OCI-M2 (cell line): ENCODE results near the gene ACVR1C.

Experiments
- DNase-seq: peaks from one replicate; lab custom pipeline; 2025; ENCODE audit not compliant: unreplicated experiment; lab: John Stamatoyannopoulos, UW

The ACVR1C gene

DNA sequence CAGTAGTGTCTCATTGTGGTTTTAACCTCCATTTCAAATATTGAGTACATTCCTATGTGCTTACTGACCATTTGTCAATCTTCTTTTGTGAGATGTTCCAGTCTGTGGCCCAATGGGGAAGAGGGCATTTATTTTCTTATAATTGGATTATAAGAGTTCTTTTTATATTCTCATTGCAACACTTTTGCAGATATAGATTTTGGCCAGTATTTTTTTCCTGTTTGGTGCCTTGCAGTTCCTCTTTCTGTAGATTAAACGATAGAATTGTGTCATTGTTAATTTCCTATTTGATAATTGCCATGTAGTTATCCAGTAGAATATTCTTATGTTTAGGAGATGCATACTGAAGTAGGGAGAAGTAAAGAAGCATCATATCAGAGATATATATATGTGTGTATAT is 128.3 kb downstream of the ACVR1C start:
- no peak for DNase-seq

DNA sequence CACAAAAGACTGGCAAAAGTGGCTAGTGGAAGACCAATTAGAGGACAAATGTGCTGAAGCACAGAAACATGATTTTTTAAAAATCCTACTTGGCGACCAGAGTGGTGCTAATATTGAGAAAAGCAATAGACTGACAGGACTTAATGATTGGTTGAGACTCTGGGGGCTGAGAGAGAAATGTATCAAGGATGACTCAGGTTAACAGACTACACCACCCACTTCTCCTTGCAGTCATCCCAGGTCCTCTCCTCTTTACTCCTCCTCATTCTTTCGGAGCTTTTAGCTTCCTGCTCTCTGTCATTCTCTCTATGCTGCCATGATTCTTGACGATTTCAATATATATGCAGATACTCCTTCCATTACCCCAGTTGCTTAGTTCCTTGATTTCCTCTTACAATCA is 130.2 kb downstream of the ACVR1C start:
- DNase-seq: no peak

DNA sequence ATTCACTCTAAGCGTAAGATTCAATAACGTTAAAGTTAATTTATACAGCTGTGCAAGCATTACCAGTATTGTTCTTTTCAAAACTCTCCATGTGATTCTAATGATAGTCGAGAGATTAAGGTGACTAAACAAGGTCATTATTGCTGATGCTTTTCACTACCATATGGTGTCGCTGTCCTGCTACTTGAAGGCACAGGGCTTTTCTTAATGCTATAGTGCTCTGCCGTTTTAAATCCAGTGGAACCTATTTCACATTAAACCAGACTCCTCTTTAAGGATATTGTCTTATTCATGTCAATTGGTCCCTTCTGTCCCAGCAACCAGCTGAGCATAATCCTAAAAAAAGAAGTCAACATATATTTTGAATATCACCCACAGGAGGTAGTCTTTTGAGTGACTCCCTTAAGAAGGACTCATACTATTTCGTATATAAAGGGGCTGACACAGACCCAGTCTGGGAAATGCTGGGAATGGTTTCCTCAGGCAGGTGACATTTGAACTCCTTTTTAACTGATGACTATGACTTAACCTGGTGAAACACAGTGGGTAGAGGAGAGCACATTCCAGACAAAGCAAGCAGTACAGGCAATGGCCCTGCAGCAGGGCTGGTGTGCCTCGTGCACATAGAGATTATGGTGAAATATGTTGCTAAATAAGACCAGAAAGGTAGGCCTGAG is 130.9 kb downstream of the ACVR1C start:
- no peak for DNase-seq

DNA sequence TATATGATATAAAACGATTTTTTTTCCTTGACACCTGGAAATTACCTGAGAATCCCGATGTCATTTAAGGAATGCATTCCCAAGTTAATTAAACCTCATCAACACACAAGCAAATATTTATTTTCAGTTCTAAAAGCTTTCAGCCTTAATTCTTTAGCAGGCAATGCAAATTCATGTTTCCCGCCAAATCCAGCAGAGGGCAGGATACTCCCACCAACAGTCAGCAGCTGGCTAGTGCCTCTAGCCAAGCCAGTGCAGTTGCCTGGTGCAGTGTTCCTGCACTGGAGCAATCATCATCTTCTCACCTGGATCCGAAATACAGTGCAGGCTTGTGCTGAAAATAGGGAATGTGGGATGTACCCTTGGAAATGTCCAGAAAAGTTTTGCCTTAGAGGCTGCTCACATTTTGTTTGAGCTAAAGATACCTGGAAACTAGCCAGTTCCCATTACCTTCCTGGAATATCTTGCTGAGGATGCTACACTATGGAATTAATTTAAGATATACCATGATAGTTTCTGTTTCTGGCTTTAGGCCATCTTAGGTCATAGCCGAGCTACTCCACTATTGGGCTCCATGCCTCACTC is 136.4 kb downstream of the ACVR1C start:
- no peak for DNase-seq

DNA sequence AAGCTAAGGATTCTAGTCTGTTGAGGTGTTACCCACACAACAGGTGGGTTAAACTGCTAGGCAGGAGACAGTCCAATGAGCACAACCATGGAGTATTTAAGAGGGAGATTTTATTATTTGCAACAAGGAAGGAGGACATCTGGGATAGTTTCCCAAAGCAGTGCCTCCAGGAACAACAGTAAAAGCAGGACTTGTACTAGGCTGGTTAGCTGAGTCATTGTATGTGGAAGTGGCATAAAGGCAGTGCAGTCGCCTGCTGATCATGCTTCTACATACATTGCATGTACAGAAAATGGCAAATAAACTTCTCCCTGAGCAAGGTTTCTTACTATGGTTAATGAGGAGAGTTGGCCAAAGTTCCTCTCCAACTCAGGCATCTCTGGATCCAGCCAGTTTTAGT is 138.7 kb downstream of the ACVR1C start:
- DNase-seq: no peak

DNA sequence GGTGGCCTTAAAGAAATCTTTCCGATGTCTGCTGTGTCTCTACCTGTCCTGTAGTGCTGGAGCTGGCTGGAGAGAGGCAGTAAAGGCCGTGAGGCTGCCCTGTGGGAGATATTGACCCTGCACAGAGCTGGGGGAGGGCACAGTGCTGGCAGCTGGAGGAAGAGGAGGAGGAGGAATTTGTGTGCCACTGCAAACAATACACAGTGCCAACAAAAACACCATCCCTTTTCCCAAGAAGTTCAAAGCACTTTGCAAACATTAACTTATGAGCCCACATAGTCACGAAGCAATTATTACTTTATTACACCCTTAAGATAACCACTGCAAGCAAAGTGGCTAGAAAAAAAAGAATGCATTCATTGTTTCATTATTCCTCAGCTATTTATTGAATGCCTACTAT is 139.8 kb downstream of the ACVR1C start:
- DNase-seq: no peak

DNA sequence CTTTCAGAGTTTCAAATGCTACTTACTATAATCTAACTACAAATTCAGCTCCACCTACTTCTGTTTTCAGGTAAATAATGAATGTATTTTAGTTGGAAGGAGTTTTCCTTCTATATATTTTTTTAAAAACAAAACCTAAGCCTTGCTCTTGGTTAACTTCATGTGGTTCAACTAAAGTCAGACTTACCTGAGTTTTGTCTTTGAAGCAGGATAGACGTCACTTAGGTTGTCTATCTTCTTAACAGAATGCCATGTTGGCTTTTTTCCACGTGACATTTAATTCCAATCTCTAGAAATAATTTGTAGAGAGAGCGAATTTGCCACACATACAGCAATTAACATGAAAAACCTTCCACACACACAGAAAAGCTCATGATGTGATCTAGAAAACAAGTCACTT is 140.9 kb downstream of the ACVR1C start:
- no peak for DNase-seq

DNA sequence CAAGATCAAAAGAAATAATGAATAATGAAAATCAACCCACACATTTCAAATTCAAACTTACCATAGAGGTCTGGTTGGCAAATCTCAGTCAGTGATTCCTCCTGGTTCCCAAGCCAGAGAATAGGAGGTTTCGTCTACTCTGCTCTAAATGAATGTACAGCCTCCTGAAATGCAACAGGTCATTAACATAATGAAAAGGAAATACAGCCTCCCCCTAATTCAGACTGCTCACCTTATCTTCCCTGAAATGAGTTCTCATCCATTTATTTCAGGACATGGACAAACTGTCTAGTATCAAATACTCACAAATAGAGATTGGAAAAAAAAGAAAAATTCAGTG is 141.4 kb downstream of the ACVR1C start:
- DNase-seq: no peak

DNA sequence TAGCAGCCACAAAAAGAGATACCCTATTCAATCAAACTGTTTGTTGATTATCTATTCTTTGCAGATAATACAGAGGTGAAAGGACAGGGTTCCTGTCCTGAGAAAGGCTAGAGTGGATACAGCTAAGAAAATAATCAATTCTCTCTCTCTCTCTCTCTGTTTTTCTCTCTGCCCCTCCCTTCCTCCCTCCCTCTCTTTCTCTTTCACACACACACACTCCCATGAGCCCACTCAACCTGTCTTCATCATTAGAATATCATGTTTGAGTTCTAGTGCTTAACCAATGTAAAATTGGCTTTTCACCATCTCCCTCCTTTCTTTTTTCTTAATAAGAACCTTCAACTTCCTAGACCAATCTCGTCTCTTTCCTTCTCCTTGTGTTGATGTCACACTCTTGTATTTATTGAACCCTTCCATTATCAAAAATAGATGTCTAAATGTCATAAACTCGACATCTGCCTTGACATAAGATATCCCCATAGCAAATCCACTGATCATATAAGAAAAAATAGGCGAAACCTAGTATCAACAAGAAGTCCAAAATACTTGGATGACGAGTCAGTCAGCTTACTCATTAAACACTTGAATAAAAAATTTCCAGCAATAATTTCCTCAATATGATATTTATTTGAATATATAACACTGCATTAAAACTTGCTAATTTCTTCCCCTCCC is 141.9 kb downstream of the ACVR1C start:
- DNase-seq: no peak

DNA sequence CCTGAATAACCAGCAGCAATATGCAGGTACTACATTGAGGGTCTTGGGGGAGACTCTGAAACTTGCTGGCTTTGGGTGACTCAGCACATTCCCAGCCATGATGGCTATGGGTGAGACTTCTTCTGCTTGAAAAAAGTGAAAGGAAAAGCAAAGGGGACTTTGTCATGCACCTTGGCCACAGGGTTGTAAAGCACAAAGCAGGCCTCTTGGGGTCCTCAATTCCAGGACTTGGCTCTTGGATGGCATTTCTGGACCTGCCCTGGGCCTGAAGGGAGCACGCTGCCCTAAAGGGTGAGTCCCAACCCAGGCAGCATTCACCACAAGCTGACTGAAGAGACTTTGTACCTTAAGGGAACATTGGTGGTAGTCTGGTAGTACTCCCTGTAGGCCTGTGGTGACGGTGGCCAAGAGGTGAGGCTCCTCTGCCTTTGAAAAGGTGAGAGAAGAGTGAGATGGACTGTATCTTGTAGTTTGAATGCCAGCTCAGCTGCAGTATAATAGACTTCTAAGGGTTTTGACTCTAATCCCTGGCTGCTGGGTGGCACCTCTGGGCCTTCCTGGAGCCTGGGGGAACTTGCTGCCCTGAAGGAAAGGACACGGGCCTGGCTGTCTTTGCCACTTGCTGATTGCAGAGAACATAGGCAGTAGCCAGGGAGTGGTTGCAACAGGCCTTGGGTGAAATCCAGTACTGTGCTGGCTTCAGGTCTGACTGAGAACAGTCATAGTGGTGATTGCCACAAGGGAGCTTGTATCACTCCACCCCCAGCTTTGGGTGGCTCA is 148.3 kb downstream of the ACVR1C start:
- no peak for DNase-seq

DNA sequence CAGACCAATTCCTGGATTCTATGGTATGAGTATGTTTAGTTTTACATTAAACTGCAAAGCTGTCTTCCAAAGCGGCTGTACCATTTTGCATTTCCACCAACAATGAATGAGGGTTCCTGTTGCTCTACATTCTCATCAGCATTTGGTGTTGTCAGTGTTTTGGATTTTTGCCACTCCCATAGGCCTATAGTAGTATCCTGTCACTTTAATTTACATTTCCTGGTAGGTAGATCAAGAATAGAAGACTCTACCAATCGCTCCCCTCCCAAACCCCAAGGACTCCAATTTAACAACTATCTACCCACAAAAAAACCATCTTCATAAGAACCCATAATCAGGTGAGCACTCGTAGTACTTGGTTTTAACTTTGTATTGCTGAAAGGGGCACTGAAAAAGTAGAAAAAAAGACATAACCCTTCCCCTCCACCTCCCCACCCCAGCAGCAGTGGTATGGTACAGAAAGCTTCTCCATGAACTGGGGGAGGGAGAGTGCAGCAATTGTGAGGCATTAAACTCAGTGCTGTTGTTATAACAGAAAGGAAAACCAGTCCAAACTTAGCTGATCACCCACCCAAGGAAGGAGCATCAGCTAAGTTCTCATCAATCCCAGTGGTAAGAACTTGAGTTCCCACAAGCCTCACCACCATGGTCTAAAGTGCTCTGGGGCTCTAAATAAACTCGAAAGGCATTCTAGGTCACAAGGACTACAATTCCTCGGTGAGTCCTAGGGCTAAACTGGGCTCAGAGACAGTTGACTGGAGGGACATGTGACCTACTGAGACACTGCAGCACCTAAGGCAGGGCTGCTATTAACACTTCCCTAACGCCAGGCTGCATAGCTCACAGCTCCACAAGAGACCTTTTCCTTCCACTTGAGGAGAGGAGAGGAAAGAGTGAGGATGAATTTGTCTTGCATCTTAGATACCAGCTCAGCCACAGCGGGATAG is 149.3 kb downstream of the ACVR1C start:
- DNase-seq: no peak

DNA sequence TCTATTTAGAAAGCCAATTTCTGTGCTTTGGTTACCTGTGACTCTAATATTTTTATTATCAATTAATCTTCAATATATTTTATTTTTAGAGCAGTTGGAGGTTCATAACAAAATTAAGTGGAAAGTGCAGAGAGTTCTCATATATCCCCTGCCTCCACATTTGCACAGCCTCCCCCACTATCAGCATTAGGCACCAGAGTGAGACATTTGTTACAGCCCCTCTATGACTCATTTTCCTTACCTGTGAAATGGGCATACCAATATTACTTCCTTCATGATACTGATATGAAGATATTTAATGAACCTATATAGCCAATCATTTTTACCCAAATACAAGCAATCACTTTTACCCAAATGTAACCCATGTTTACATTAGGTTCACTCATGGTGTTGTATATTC is 150.7 kb downstream of the ACVR1C start:
- no peak for DNase-seq

DNA sequence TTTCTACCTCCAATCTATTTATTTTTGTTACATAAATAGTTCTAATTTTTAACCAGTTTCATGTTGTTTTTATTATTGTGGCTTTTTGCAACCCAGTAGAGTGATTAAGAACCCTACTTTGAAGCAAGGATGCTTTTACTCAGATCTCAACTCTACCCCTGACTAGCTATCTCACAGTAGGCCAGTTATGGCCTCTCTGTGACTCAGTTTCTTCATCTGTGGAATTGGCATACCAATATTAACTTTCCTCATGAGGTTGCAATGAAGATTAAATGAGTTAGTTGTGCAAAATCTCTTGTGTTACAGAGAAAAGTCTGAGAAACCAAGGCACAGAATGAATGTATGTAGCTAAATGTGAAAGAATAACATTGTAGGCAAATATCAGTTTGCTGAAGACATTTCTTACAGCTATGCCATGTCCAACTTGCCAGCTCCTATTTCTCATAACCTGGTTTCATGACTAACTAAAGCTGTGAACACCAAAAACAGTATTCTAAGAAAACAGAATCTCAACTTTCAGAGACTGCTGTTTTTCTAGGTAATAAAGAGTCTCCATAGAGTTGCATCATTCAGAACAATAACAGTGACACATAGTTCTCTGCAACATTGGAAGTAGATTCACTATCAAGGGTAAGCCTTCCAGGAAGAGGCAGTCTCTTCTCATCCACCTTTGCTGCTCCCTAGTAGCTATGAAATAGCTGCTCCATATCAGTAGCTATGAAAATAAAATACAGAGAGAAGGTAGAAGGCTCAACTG is 151.5 kb downstream of the ACVR1C start:
- no peak for DNase-seq
